GM12891 (cell line): ENCODE measurements around the gene PLEKHH2.

Source experiments
- PAX5 ChIP-seq: IDR thresholded peaks from 2 replicates; pipeline ENCODE4 v1.6.1; 2011; ENCODE audit warnings: low read length, moderate library complexity, mild to moderate bottlenecking; ENCODE audit not compliant: insufficient read depth, severe bottlenecking
- POLR2A ChIP-seq: IDR thresholded peaks from 2 replicates; pipeline ENCODE4 v1.6.1; 2011; ENCODE audit warnings: low read depth, low read length, control low read depth
- POLR2AphosphoS5 ChIP-seq: IDR thresholded peaks from 2 replicates; pipeline ENCODE4 v1.6.1; 2011; ENCODE audit warnings: low read depth, low read length, control low read depth
- POU2F2 ChIP-seq: IDR thresholded peaks from 2 replicates; pipeline ENCODE4 v1.6.1; 2011; ENCODE audit warnings: low read depth, mild to moderate bottlenecking, control low read depth, low read length, moderate library complexity
- SPI1 ChIP-seq: IDR thresholded peaks from 2 replicates; pipeline ENCODE4 v1.6.1; 2011; ENCODE audit warnings: low read depth, low read length, control low read depth
- TAF1 ChIP-seq: IDR thresholded peaks from 2 replicates; pipeline ENCODE4 v1.6.1; 2011; ENCODE audit warnings: low read depth, low read length, control low read depth

DNA sequence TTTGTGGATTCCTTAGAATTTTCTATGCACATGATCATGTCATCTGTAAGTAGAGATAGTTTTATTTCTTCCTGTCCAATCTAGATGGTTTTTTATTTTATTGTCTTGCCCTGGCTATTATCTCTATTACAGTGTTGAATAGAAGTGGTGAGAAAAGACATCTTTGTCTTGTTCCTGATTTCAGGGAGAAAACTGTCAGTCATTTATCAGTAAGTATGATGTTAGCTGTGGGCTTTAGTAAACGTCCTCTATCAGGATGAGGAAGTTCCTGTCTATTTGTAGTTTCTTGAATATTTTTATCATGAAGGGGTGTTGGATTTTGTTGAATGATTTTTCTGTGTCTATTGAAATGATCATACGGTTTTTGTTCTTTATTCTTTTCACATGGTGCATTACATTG is 5.3 kb downstream of the PLEKHH2 start:
- TF ChIP-seq POU2F2, result no peak
- no peak for TF ChIP-seq POLR2A
- no peak for TF ChIP-seq POLR2AphosphoS5
- no peak for TF ChIP-seq SPI1
- TF ChIP-seq TAF1, result no peak
- no peak for TF ChIP-seq PAX5
